ENCODE results near the gene TRUB2. TPM values are rescaled to one million over a fixed set of nuclear protein-coding genes. Genes with fewer than 3 reads are reported as not detected.

The TRUB2 gene
- total and polyA plus RNA-seq, 4 donors: 14.6 to 28.9 (median 17.2) TPM

GRCh38 chr9:128365525-128365924, 43.3 kb upstream of the TRUB2 start:
- H3K4me3 ChIP-seq: no peak overlapping the region
- DNase-seq: no peak
- peak overlapping the region in 1 of 2 donors; percentile 46 for H3K9ac ChIP-seq (ENCODE audit: insufficient read depth in 1 of 2, low read length in 2 of 2)
- H3K27ac ChIP-seq (ENCODE audit: low read depth in 1 of 2, low read length in 1 of 2): no peak overlapping the region
- H3K36me3 ChIP-seq (ENCODE audit: control insufficient read depth in 4 of 4, insufficient read depth in 4 of 4, low read length in 4 of 4): peaks cover 0 to 1% (median 0%) of the 10 kb centered on the region in 4 donors
- H3K27me3 ChIP-seq (ENCODE audit: control insufficient read depth in 3 of 3, insufficient read depth in 3 of 3, low read length in 2 of 3): no peaks in the 10 kb centered on the region
- ATAC-seq (ENCODE audit: insufficient read depth, low FRiP score): no peak
- TF ChIP-seq, protein P1, sequence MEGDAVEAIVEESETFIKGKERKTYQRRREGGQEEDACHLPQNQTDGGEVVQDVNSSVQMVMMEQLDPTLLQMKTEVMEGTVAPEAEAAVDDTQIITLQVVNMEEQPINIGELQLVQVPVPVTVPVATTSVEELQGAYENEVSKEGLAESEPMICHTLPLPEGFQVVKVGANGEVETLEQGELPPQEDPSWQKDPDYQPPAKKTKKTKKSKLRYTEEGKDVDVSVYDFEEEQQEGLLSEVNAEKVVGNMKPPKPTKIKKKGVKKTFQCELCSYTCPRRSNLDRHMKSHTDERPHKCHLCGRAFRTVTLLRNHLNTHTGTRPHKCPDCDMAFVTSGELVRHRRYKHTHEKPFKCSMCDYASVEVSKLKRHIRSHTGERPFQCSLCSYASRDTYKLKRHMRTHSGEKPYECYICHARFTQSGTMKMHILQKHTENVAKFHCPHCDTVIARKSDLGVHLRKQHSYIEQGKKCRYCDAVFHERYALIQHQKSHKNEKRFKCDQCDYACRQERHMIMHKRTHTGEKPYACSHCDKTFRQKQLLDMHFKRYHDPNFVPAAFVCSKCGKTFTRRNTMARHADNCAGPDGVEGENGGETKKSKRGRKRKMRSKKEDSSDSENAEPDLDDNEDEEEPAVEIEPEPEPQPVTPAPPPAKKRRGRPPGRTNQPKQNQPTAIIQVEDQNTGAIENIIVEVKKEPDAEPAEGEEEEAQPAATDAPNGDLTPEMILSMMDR (IDR thresholded peaks at IDR 0.05; ENCODE audit: control extremely low read depth, extremely low read depth): no peak
- no peaks in the 10 kb centered on the region for H3K9me3 ChIP-seq (ENCODE audit: control insufficient read depth in 4 of 4, insufficient read depth in 3 of 4, low read length in 3 of 4)
- 87 to 91% methylated on average over 4 of the region's 4 CpGs for WGBS, 2 donors
- peaks cover 0 to 22% (median 5%) of the 10 kb centered on the region in 5 donors for H3K4me1 ChIP-seq (ENCODE audit: control insufficient read depth in 5 of 5, insufficient read depth in 5 of 5, low read length in 5 of 5)

DNA sequence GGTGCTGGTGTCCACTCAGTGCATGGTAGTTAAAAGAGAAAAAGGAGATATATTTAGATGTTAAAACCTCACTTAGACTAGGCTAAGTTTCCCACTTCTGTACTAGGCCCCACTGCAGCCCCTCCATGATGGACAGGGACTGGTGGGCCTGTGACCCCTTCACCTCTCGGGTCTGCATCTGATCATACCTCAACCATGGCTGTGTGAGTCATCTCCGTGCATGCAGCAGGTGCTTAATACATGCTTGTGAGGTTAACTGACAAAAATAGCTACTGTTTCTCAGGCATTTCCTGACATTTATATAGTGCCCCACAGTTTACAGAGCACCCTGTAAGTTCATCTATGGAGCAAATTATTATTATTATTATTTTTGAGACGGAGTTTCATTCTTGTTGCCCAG, 40.5 kb upstream of the TRUB2 start:
- no peak for ATAC-seq (ENCODE audit: insufficient read depth, low FRiP score)
- 82 to 89% methylated on average over 3 of the region's 3 CpGs for WGBS, 2 donors
- no peak for DNase-seq
- Histone ChIP-seq H3K4me3 (no peak overlapping the region), H3K4me1 (ENCODE audit: control insufficient read depth in 5 of 5, insufficient read depth in 5 of 5, low read length in 5 of 5) (peaks cover 0 to 18% (median 2%) of the 10 kb centered on the region in 5 donors), H3K27me3 (ENCODE audit: control insufficient read depth in 3 of 3, insufficient read depth in 3 of 3, low read length in 2 of 3) (no peaks in the 10 kb centered on the region), H3K9me3 (ENCODE audit: control insufficient read depth in 4 of 4, insufficient read depth in 3 of 4, low read length in 3 of 4) (no peaks in the 10 kb centered on the region), H3K27ac (ENCODE audit: low read depth in 1 of 2, low read length in 1 of 2) (peak overlapping the region in 1 of 2 donors; percentile 24), H3K9ac (ENCODE audit: insufficient read depth in 1 of 2, low read length in 2 of 2) (no peak overlapping the region), H3K36me3 (ENCODE audit: control insufficient read depth in 4 of 4, insufficient read depth in 4 of 4, low read length in 4 of 4) (peaks cover 0 to 6% (median under 1%) of the 10 kb centered on the region in 4 donors)
- TF ChIP-seq, protein P1 (IDR thresholded peaks at IDR 0.05; ENCODE audit: control extremely low read depth, extremely low read depth): no peak

- no peaks in the 10 kb centered on the region for H3K9me3 ChIP-seq (ENCODE audit: control insufficient read depth in 4 of 4, insufficient read depth in 3 of 4, low read length in 3 of 4)
- ATAC-seq (ENCODE audit: insufficient read depth, low FRiP score) (peak; percentile 82), DNase-seq (peak; percentile 87 to 90 (median 89))
- no peak overlapping the region for H3K9ac ChIP-seq (ENCODE audit: insufficient read depth in 1 of 2, low read length in 2 of 2)
- peak overlapping the region; percentile 54 for H3K4me3 ChIP-seq
- 9 to 10% methylated on average over 20 of the region's 20 CpGs for WGBS, 2 donors
- peak overlapping the region in 1 of 2 donors; percentile 79 for H3K27ac ChIP-seq (ENCODE audit: low read depth in 1 of 2, low read length in 1 of 2)
- H3K4me1 ChIP-seq (ENCODE audit: control insufficient read depth in 5 of 5, insufficient read depth in 5 of 5, low read length in 5 of 5): peaks cover 0 to 18% (median 2%) of the 10 kb centered on the region in 5 donors
- H3K27me3 ChIP-seq (ENCODE audit: control insufficient read depth in 3 of 3, insufficient read depth in 3 of 3, low read length in 2 of 3): no peaks in the 10 kb centered on the region
- TF ChIP-seq, protein P1 (IDR thresholded peaks at IDR 0.05; ENCODE audit: control extremely low read depth, extremely low read depth): peak; percentile 91
- peaks cover 0 to 6% (median under 1%) of the 10 kb centered on the region in 4 donors for H3K36me3 ChIP-seq (ENCODE audit: control insufficient read depth in 4 of 4, insufficient read depth in 4 of 4, low read length in 4 of 4)
These were observed 39.9 kb upstream of the TRUB2 start for GRCh38 chr9:128361986-128362646.

Data from lung (tissue), 12 donors.